ENCODE measurements around the gene NEK1.
"Not testable (repeated sequence)": the region's sequence is repeated elsewhere in the genome, so short reads cannot be mapped to it uniquely, and the experiment has no call there.

Gene NEK1

GRCh38 chr4:169494234-169494633 lies 118.1 kb downstream of the NEK1 start:
- DNase-seq (ENCODE audit: low spot score), result not testable (repeated sequence)

- DNase-seq (ENCODE audit: low spot score), result no peak
These were observed 119.2 kb downstream of the NEK1 start for GRCh38 chr4:169493164-169493524.

GRCh38 chr4:169492436-169493163 lies 119.8 kb downstream of the NEK1 start:
- DNase-seq (ENCODE audit: low spot score), result peak; percentile 64

- DNase-seq (ENCODE audit: low spot score), result no peak
These were observed 121.2 kb downstream of the NEK1 start for GRCh38 chr4:169491211-169491610.

GRCh38 chr4:169489306-169489705 lies 123.1 kb downstream of the NEK1 start:
- no peak for DNase-seq (ENCODE audit: low spot score)

GRCh38 chr4:169485791-169486742 lies 126.3 kb downstream of the NEK1 start:
- DNase-seq (ENCODE audit: low spot score), result peak; percentile 42

GRCh38 chr4:169485086-169485485 lies 127.3 kb downstream of the NEK1 start:
- no peak for DNase-seq (ENCODE audit: low spot score)

- no peak for DNase-seq (ENCODE audit: low spot score)
These were observed 127.9 kb downstream of the NEK1 start for GRCh38 chr4:169484485-169484884.

- no peak for DNase-seq (ENCODE audit: low spot score)
These were observed 148.3 kb downstream of the NEK1 start for GRCh38 chr4:169464080-169464479.

GRCh38 chr4:169460081-169460480 lies 152.3 kb downstream of the NEK1 start:
- no peak for DNase-seq (ENCODE audit: low spot score)

GRCh38 chr4:169458575-169458974 lies 153.8 kb downstream of the NEK1 start:
- no peak for DNase-seq (ENCODE audit: low spot score)

- DNase-seq (ENCODE audit: low spot score), result not testable (repeated sequence)
These were observed 159.7 kb downstream of the NEK1 start for GRCh38 chr4:169452644-169453043.

GRCh38 chr4:169448935-169449334 lies 163.4 kb downstream of the NEK1 start:
- DNase-seq (ENCODE audit: low spot score), result not testable (repeated sequence)

- no peak for DNase-seq (ENCODE audit: low spot score)
These were observed 165.6 kb downstream of the NEK1 start for GRCh38 chr4:169446824-169447223.

- no peak for DNase-seq (ENCODE audit: low spot score)
These were observed 168.6 kb downstream of the NEK1 start for GRCh38 chr4:169443748-169444147.

- DNase-seq (ENCODE audit: low spot score), result no peak
These were observed 171.9 kb downstream of the NEK1 start for GRCh38 chr4:169440446-169440845.

GRCh38 chr4:169439244-169439643 lies 173.1 kb downstream of the NEK1 start:
- no peak for DNase-seq (ENCODE audit: low spot score)

- DNase-seq (ENCODE audit: low spot score), result no peak
These were observed 174.3 kb downstream of the NEK1 start for GRCh38 chr4:169438057-169438480.

- DNase-seq (ENCODE audit: low spot score), result no peak
These were observed 174.9 kb downstream of the NEK1 start for GRCh38 chr4:169437299-169438047.

- DNase-seq (ENCODE audit: low spot score), result no peak
These were observed 175.6 kb downstream of the NEK1 start for GRCh38 chr4:169436734-169437133.

- DNase-seq (ENCODE audit: low spot score), result no peak
These were observed 184.0 kb downstream of the NEK1 start for GRCh38 chr4:169428376-169428775.

- not testable (repeated sequence) for DNase-seq (ENCODE audit: low spot score)
These were observed 184.7 kb downstream of the NEK1 start for GRCh38 chr4:169427727-169428126.

Measured in iPS-NIHi11 (cell line).